Measurements from ENCODE around the gene WNT7A.

- TF ChIP-seq GABPA (IDR thresholded peaks at IDR 0.05; ENCODE audit: low read depth) (no peak), TCF12 (IDR thresholded peaks at IDR 0.05) (no peak), MAX (IDR thresholded peaks at IDR 0.05; ENCODE audit: low read depth) (no peak), JUND (IDR thresholded peaks at IDR 0.05) (no peak), RCOR1 (IDR thresholded peaks at IDR 0.05; ENCODE audit: low read length) (no peak), RFX5 (IDR thresholded peaks at IDR 0.05; ENCODE audit: low read length) (no peak), SMC3 (IDR thresholded peaks at IDR 0.05; ENCODE audit: low read depth, low read length) (no peak), POLR2AphosphoS5 (IDR thresholded peaks at IDR 0.05; ENCODE audit: low read depth, low read length) (no peak), SIN3A (IDR thresholded peaks at IDR 0.05; ENCODE audit: borderline replicate concordance, low read depth, low read length) (no peak), YY1 (IDR thresholded peaks at IDR 0.05; ENCODE audit: low read depth) (no peak), RAD21 (IDR thresholded peaks at IDR 0.05; ENCODE audit: low read length) (no peak)
- TF ChIP-seq, protein P1, sequence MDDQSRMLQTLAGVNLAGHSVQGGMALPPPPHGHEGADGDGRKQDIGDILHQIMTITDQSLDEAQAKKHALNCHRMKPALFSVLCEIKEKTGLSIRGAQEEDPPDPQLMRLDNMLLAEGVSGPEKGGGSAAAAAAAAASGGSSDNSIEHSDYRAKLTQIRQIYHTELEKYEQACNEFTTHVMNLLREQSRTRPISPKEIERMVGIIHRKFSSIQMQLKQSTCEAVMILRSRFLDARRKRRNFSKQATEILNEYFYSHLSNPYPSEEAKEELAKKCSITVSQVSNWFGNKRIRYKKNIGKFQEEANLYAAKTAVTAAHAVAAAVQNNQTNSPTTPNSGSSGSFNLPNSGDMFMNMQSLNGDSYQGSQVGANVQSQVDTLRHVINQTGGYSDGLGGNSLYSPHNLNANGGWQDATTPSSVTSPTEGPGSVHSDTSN (IDR thresholded peaks at IDR 0.05), result no peak
- TF ChIP-seq, protein P2, sequence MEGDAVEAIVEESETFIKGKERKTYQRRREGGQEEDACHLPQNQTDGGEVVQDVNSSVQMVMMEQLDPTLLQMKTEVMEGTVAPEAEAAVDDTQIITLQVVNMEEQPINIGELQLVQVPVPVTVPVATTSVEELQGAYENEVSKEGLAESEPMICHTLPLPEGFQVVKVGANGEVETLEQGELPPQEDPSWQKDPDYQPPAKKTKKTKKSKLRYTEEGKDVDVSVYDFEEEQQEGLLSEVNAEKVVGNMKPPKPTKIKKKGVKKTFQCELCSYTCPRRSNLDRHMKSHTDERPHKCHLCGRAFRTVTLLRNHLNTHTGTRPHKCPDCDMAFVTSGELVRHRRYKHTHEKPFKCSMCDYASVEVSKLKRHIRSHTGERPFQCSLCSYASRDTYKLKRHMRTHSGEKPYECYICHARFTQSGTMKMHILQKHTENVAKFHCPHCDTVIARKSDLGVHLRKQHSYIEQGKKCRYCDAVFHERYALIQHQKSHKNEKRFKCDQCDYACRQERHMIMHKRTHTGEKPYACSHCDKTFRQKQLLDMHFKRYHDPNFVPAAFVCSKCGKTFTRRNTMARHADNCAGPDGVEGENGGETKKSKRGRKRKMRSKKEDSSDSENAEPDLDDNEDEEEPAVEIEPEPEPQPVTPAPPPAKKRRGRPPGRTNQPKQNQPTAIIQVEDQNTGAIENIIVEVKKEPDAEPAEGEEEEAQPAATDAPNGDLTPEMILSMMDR (IDR thresholded peaks at IDR 0.05), result no peak
- TF ChIP-seq, protein P3, sequence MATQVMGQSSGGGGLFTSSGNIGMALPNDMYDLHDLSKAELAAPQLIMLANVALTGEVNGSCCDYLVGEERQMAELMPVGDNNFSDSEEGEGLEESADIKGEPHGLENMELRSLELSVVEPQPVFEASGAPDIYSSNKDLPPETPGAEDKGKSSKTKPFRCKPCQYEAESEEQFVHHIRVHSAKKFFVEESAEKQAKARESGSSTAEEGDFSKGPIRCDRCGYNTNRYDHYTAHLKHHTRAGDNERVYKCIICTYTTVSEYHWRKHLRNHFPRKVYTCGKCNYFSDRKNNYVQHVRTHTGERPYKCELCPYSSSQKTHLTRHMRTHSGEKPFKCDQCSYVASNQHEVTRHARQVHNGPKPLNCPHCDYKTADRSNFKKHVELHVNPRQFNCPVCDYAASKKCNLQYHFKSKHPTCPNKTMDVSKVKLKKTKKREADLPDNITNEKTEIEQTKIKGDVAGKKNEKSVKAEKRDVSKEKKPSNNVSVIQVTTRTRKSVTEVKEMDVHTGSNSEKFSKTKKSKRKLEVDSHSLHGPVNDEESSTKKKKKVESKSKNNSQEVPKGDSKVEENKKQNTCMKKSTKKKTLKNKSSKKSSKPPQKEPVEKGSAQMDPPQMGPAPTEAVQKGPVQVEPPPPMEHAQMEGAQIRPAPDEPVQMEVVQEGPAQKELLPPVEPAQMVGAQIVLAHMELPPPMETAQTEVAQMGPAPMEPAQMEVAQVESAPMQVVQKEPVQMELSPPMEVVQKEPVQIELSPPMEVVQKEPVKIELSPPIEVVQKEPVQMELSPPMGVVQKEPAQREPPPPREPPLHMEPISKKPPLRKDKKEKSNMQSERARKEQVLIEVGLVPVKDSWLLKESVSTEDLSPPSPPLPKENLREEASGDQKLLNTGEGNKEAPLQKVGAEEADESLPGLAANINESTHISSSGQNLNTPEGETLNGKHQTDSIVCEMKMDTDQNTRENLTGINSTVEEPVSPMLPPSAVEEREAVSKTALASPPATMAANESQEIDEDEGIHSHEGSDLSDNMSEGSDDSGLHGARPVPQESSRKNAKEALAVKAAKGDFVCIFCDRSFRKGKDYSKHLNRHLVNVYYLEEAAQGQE (IDR thresholded peaks at IDR 0.05; ENCODE audit: low read depth, low read length), result no peak
Measured at GRCh38 chr3:13792051-13792490, 87.8 kb downstream of the WNT7A start.

Measured in SK-N-SH (cell line).